Subcutaneous adipose tissue (tissue), 4 donors: ENCODE data around the gene KDM4B. TPM values are rescaled to one million over a fixed set of nuclear protein-coding genes. Genes with fewer than 3 reads are reported as not detected.

Experiments
- CTCF ChIP-seq: fragments of 450-650 bp; IDR thresholded peaks from one replicate; pipeline ENCODE4 v1.5.1; 2016; ENCODE audit warnings: low read depth, mild to moderate bottlenecking, control low read depth, antibody characterized with exemption, moderate library complexity
- total RNA-seq, 4 donors: library from RNA; depleted of rRNA; stranded (reverse); fragments of >200 nt; gene quantifications; one replicate each; pipeline ENCODE4 v1.1.0, GENCODE V29; 2016

The KDM4B gene
- total RNA-seq, 4 donors from 2014 or later = 19.4 to 56.1 (median 28.5) TPM

- TF ChIP-seq CTCF = no peak
Measured at GRCh38 chr19:5062195-5062594, 93.3 kb downstream of the KDM4B start.

DNA sequence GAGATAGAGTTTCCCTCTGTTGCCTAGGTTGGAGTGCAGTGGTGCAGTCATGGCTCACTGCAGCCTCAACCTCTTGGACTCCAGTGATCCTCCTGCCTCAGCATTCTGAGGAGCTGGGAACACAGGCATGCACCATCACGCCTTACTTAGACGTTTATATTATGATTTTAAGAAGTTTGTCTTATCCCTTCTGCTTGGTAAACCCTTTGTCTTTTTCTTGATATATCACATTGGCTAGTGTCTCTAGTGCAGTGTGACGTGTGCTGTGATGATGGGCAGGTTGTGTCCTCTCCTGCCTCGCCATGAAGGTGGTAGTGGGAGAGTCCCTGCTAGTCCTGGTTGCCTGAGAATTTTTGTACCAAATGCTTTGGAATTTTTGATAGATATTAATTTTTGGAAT, 93.9 kb downstream of the KDM4B start:
- TF ChIP-seq CTCF = no peak

- TF ChIP-seq CTCF = no peak
Measured at GRCh38 chr19:5063873-5064645, 95.1 kb downstream of the KDM4B start.

DNA sequence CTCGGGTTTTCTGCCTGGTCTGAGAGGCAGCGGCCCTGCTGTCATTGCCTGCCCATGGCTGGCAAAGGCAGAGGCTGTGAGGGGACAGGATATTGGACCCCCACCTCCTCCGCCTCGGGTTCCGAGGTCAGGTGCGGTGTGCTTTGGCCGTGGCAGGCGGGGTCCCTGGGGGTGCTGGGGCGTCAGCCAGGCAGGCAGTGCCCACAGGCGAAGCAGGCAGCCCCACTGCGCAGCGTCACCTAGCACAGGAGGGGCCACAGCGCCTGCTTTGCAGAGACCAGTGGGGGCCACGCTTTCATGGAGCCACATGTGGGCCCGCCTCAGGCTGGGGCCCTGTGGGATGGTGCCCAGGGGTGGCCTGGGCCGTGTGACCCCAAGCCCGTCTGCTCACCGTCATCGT, 96.0 kb downstream of the KDM4B start:
- TF ChIP-seq CTCF = no peak

DNA sequence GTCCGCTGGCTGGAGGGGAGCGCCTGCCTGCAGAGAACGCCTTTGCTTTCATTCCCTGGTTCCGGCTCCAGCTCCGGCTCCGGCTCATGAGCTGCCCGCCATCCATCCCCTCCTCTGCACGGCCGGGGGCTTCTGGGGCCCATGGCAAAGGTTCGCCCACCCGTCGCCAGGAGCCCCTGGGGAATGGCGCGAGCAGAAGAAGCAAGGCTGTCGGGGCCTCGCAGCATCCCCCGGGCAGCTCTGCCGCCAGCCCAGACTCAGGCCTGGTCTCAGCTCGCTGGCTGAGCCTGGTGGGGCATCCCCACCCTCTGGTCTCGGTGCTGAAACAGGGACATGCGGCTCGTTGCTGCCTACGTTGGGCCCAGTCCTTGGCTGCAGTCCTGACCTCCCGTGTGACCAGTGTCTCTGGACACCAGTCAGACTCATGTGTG, 96.8 kb downstream of the KDM4B start:
- TF ChIP-seq CTCF = no peak

DNA sequence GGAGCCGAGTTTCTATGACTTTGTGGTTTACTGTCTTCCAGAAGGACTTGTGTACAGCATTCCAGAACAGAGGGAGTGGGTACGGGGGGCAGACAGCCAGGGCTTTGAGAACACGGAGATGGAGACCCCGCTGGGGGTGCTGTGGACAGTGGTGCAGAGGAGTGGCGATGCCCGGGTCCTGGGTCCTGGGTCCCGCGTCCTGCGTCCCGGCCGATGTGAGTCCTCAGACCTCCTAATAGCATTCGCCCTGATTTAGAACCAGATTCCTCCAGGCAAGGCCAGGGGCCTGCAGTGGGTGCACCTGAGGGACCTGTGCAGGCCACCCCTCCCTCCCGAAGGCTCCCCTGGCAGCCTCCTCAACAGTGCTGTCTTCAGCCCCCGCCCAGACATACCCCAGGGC, 97.9 kb downstream of the KDM4B start:
- TF ChIP-seq CTCF = no peak

DNA sequence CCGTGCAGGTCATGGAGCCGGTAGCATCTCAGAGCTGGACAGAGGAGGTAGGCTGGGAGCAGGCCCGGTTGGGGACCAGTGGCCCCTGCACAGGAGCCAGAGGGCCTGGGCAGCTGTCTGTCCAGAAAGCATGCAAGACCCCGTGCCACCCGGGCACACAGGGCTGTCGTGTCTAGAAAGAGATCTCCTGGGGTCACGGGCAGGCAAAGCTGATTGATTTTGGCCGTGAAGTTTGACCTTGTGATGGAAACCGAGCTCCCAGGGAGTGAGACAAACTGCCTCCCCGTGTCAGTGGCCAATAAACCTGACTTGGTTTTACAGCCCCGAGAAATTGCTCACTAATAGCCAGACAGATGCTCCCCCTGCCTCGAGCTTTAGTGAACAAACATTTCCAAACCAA, 98.8 kb downstream of the KDM4B start:
- no peak for TF ChIP-seq CTCF
